Testis (tissue), 2 donors: Measurements from ENCODE around the gene EIF4G2.

Experiments used
- CTCF ChIP-seq, 3 experiments: fragments of 450-650 bp in 2 of 3; fragments of 200-600 bp in 1 of 3; sonication (generic) in 1 of 3; IDR thresholded peaks; one replicate each; pipeline ENCODE4 v1.5.1; 2016 to 2019; ENCODE audit warnings: antibody characterized with exemption in 3 of 3, mild to moderate bottlenecking in 2 of 3, moderate library complexity in 1 of 3
- POLR2A ChIP-seq: fragments of 450-650 bp; IDR thresholded peaks from one replicate; pipeline ENCODE4 v1.6.1; 2017; ENCODE audit warnings: antibody characterized with exemption, mild to moderate bottlenecking, moderate library complexity

GRCh38 chr11:10797531-10797930 lies 11.2 kb downstream of the EIF4G2 start:
- no peak for TF ChIP-seq CTCF (IDR thresholded peaks at IDR 0.05)
- no peak for TF ChIP-seq POLR2A
